ENCODE results near the gene TPD52L2.

DNA sequence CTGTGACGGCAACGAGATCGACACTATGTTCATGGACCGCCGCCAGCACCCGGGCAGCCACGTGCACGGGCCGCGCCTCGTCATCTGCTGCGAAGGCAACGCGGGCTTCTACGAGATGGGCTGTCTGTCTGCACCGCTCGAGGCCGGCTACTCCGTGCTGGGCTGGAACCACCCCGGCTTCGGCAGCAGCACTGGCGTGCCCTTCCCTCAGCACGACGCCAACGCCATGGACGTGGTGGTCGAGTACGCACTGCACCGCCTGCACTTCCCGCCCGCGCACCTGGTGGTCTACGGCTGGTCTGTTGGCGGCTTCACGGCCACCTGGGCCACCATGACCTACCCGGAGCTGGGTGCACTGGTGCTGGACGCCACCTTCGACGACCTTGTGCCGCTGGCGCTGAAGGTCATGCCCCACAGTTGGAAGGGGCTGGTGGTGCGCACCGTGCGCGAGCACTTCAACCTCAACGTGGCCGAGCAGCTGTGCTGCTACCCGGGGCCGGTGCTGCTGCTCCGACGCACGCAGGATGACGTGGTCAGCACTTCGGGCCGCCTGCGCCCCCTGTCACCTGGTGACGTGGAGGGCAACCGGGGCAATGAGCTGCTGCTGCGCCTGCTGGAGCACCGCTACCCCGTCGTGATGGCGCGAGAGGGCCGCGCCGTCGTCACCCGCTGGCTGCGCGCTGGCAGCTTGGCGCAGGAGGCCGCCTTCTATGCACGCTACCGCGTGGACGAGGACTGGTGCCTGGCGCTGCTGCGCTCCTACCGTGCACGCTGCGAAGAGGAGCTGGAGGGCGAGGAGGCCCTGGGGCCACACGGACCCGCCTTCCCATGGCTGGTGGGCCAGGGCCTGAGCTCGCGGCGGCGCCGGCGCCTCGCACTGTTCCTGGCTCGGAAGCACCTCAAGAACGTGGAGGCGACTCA is 2.8 kb upstream of the TPD52L2 start:
- no peak for TF ChIP-seq POLR2A (IDR thresholded peaks at IDR 0.05)
- no peak for TF ChIP-seq CTCF (IDR thresholded peaks at IDR 0.05)
- TF ChIP-seq EP300 (IDR thresholded peaks at IDR 0.05) = no peak
